MM.1S (cell line): ENCODE data around the gene MCF2L2.

ENCODE experiments used
- DNase-seq: peaks from one replicate; pipeline ENCODE4 v3.0.0-alpha.2; 2015
- H2AFZ ChIP-seq: fragments of 300-600 bp; sonication (generic); 2 replicates; pipeline ENCODE4 v1.6.0; 2016; ENCODE audit warnings: antibody characterized with exemption, low read length
- H3F3A ChIP-seq: fragments of 300-600 bp; sonication (generic); 2 replicates; pipeline ENCODE4 v1.6.1; 2016; ENCODE audit warnings: mild to moderate bottlenecking, antibody characterized with exemption, low read length, moderate library complexity, mixed read lengths; ENCODE audit not compliant: insufficient read depth
- H3K27ac ChIP-seq: fragments of 300-600 bp; sonication (generic); 2 replicates; pipeline ENCODE4 v1.5.1; 2016; ENCODE audit warnings: mild to moderate bottlenecking, low read length
- H3K27me3 ChIP-seq: fragments of 300-600 bp; sonication (generic); replicated peaks from 2 replicates; pipeline ENCODE4 v1.6.0; 2016; ENCODE audit warnings: low read length; ENCODE audit not compliant: insufficient read depth
- H3K36me3 ChIP-seq: fragments of 300-600 bp; sonication (generic); replicated peaks from 2 replicates; pipeline ENCODE4 v1.6.1; 2016; ENCODE audit warnings: mild to moderate bottlenecking, low read length, mixed read lengths; ENCODE audit not compliant: insufficient read depth
- H3K4me1 ChIP-seq: fragments of 300-600 bp; sonication (generic); 2 replicates; pipeline ENCODE4 v1.6.1; 2016; ENCODE audit warnings: low read length, mixed read lengths
- H3K4me2 ChIP-seq: fragments of 300-600 bp; sonication (generic); 2 replicates; pipeline ENCODE4 v1.6.0; 2016; ENCODE audit warnings: low read depth, low read length
- H3K4me3 ChIP-seq: fragments of 300-600 bp; sonication (generic); 2 replicates; pipeline ENCODE4 v1.5.1; 2016; ENCODE audit warnings: low read length, mixed read lengths
- H3K79me2 ChIP-seq: fragments of 300-600 bp; sonication (generic); 2 replicates; pipeline ENCODE4 v1.6.1; 2016; ENCODE audit warnings: mixed run types, low read length, mixed read lengths
- H3K9ac ChIP-seq: fragments of 300-600 bp; sonication (generic); 2 replicates; pipeline ENCODE4 v1.6.1; 2016; ENCODE audit warnings: low read length, mixed read lengths
- H3K9me2 ChIP-seq: fragments of 300-600 bp; sonication (generic); replicated peaks from 2 replicates; pipeline ENCODE4 v1.6.1; 2016; ENCODE audit warnings: mild to moderate bottlenecking, low read length, mixed read lengths; ENCODE audit not compliant: insufficient read depth
- H3K9me3 ChIP-seq: fragments of 300-600 bp; sonication (generic); replicated peaks from 2 replicates; pipeline ENCODE4 v1.6.1; 2016; ENCODE audit warnings: mild to moderate bottlenecking, low read length, mixed read lengths; ENCODE audit not compliant: insufficient read depth
- H4K20me1 ChIP-seq: fragments of 300-600 bp; sonication (generic); 2 replicates; pipeline ENCODE4 v1.6.1; 2016; ENCODE audit warnings: mild to moderate bottlenecking, low read length, moderate library complexity, mixed read lengths; ENCODE audit not compliant: insufficient read depth
- EZH2 ChIP-seq: fragments of 300-600 bp; sonication (generic); optimal IDR thresholded peaks from 2 replicates; pipeline ENCODE3; 2017; ENCODE audit warnings: low read depth, mild to moderate bottlenecking, antibody characterized with exemption, low read length, mixed read lengths
- EZH2phosphoT487 ChIP-seq: fragments of 300-600 bp; sonication (generic); IDR thresholded peaks from 2 replicates; pipeline ENCODE4 v1.6.1; 2018; ENCODE audit warnings: antibody characterized with exemption, low read length
- TF ChIP-seq, protein P1 (sequence below): fragments of 300-600 bp; sonication (generic); IDR thresholded peaks from 2 replicates; pipeline ENCODE4 v1.5.1; 2016; ENCODE audit warnings: antibody characterized with exemption, low read length, mixed read lengths

Gene MCF2L2

DNA sequence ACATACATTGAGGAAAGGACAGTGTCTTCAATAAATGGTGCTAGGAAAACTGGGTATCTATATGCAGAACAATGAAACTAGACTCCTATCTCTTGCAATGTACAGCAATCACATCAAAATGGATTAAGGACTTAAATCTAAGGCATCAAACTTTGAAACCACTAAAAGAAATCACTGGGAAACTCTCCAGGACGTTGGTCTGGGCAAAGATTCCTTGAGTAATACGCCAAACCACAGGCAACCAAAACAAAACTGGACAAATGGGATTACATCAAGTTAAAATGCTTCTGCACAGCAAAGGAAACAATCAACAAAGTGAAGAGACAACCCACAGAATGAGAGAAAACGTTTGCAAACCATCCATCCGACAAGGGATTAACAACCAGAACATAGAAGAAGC lies 280.4 kb downstream of the MCF2L2 start:
- no peak for DNase-seq
- Histone ChIP-seq H3K4me1 (no peaks in the 10 kb centered on the region), H3F3A (no peaks in the 10 kb centered on the region), H3K27me3 (no peaks in the 10 kb centered on the region), H3K4me3 (no peak overlapping the region), H3K9me3 (no peaks in the 10 kb centered on the region), H4K20me1 (no peaks in the 10 kb centered on the region), H3K79me2 (no peaks in the 10 kb centered on the region), H3K9me2 (no peaks in the 10 kb centered on the region), H3K36me3 (no peaks in the 10 kb centered on the region), H3K27ac (no peak overlapping the region), H2AFZ (no peak overlapping the region), H3K9ac (no peak overlapping the region), H3K4me2 (no peak overlapping the region)
- TF ChIP-seq, protein P1, sequence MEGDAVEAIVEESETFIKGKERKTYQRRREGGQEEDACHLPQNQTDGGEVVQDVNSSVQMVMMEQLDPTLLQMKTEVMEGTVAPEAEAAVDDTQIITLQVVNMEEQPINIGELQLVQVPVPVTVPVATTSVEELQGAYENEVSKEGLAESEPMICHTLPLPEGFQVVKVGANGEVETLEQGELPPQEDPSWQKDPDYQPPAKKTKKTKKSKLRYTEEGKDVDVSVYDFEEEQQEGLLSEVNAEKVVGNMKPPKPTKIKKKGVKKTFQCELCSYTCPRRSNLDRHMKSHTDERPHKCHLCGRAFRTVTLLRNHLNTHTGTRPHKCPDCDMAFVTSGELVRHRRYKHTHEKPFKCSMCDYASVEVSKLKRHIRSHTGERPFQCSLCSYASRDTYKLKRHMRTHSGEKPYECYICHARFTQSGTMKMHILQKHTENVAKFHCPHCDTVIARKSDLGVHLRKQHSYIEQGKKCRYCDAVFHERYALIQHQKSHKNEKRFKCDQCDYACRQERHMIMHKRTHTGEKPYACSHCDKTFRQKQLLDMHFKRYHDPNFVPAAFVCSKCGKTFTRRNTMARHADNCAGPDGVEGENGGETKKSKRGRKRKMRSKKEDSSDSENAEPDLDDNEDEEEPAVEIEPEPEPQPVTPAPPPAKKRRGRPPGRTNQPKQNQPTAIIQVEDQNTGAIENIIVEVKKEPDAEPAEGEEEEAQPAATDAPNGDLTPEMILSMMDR = no peak
- no peak for TF ChIP-seq EZH2
- no peak for TF ChIP-seq EZH2phosphoT487

DNA sequence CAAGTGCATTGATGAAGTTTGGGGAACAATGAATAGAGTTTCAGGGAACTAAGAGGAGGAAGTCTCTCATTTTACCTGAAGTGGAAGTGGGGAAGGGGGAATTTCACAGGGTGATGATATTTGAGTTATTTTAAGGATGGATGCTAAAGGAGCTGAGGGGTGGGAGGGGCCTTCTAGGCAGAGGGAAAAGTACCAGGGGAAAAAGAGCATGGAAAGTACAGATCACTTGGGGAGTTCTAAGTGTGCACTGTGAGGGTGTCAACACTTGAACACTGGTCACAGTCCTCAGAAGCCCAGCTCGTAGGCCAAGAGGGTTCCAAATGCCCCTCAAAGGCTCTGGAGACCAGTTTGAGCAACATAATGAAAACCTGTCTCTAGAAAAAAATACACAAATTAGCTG lies 284.1 kb downstream of the MCF2L2 start:
- Histone ChIP-seq H4K20me1 (no peaks in the 10 kb centered on the region), H3K79me2 (no peaks in the 10 kb centered on the region), H3K9ac (no peak overlapping the region), H3K4me3 (no peak overlapping the region), H3K4me2 (no peak overlapping the region), H3F3A (no peaks in the 10 kb centered on the region), H3K27me3 (no peaks in the 10 kb centered on the region), H2AFZ (no peak overlapping the region), H3K27ac (no peak overlapping the region), H3K36me3 (no peaks in the 10 kb centered on the region), H3K4me1 (no peaks in the 10 kb centered on the region), H3K9me2 (no peaks in the 10 kb centered on the region), H3K9me3 (no peaks in the 10 kb centered on the region)
- DNase-seq = no peak
- no peak for TF ChIP-seq EZH2phosphoT487
- TF ChIP-seq EZH2 = no peak
- TF ChIP-seq, protein P1 = no peak

GRCh38 chr3:183142199-183142598 lies 286.2 kb downstream of the MCF2L2 start:
- H2AFZ ChIP-seq = no peak overlapping the region
- no peaks in the 10 kb centered on the region for H3K4me1 ChIP-seq
- no peaks in the 10 kb centered on the region for H3K9me3 ChIP-seq
- no peaks in the 10 kb centered on the region for H3K27me3 ChIP-seq
- no peak for DNase-seq
- H3K4me2 ChIP-seq = no peak overlapping the region
- TF ChIP-seq EZH2 (no peak), EZH2phosphoT487 (no peak)
- TF ChIP-seq, protein P1 = no peak
- no peaks in the 10 kb centered on the region for H3K36me3 ChIP-seq
- H3K9ac ChIP-seq = no peak overlapping the region
- no peak overlapping the region for H3K27ac ChIP-seq
- no peaks in the 10 kb centered on the region for H3K9me2 ChIP-seq
- no peak overlapping the region for H3K4me3 ChIP-seq
- H4K20me1 ChIP-seq = no peaks in the 10 kb centered on the region
- no peaks in the 10 kb centered on the region for H3K79me2 ChIP-seq
- no peaks in the 10 kb centered on the region for H3F3A ChIP-seq

DNA sequence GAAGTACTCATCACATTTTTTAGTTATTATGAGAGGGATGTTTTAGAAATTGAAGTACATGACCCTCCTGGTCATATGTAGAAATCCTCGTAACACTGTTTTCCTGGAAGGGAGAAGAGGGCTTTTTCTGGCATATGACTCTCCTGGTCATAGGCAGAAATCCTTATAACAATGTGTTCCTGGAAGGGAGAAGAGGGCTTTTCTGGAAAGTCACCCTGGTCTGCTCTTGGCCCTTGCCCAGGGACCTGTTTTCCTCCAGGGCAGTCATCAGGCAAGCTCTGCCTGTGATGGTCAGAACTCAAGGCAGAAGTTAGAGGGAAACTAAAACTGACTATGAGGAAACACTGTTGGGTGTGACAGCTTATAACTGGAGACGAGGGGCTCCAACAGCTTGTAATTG lies 293.6 kb downstream of the MCF2L2 start:
- no peaks in the 10 kb centered on the region for H3F3A ChIP-seq
- H2AFZ ChIP-seq = no peak overlapping the region
- no peak overlapping the region for H3K9ac ChIP-seq
- no peak overlapping the region for H3K4me3 ChIP-seq
- no peaks in the 10 kb centered on the region for H3K9me3 ChIP-seq
- H3K4me1 ChIP-seq = no peaks in the 10 kb centered on the region
- no peaks in the 10 kb centered on the region for H3K27me3 ChIP-seq
- no peak for DNase-seq
- TF ChIP-seq EZH2 (no peak), EZH2phosphoT487 (no peak)
- TF ChIP-seq, protein P1 = no peak
- no peak overlapping the region for H3K27ac ChIP-seq
- no peaks in the 10 kb centered on the region for H3K9me2 ChIP-seq
- no peak overlapping the region for H3K4me2 ChIP-seq
- H3K79me2 ChIP-seq = no peaks in the 10 kb centered on the region
- H3K36me3 ChIP-seq = no peaks in the 10 kb centered on the region
- no peaks in the 10 kb centered on the region for H4K20me1 ChIP-seq
